ENCODE measurements around the gene EPHA1.
"Not testable (repeated sequence)": the region's sequence is repeated elsewhere in the genome, so short reads cannot be mapped to it uniquely, and the experiment has no call there.

EPHA1 gene

DNA sequence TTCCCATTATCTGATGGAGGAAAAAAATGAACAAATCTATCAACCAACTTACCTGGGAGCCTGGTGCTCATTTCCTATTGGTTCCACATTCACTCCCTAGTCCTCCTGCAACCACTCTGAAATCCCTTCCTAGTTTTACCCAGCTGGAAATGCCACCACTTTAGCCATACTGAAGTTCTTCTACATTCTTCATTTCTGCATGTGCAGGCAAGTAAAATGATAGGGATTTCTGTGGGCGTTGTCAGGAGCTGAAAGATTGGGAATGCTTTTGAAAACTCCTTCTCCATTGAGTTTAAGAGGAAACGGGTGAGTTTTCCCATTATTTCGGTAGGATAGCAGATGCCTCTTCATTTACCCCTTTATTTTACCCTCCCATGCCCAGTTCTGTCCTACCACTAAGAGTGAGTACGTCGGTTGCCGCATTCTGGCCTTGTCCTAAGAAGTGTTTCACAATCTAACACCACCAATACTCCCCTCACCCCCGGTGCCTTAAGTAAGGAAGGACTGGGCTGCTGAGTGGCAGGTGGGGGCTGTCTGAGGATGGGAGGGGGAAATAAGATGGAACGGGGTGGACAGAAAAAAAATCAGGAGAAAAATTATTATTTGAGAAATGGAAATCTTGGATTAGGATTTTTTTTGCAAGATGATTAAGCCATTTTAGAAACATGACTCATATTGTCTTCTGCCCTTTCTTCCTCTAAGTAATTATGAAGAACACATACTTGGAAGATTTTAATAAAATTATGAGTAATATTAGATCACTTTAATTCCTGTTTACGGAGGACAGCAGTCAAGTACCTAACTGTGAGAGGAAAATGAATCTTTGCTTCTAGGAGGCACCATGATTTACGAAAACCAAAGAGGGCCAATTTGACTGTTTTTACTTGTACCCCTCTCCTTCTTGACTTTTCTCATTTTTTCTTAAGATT lies 21.4 kb upstream of the EPHA1 start:
- DNase-seq, result no peak

GRCh38 chr7:143426479-143427142 lies 18.0 kb upstream of the EPHA1 start:
- no peak for DNase-seq

DNA sequence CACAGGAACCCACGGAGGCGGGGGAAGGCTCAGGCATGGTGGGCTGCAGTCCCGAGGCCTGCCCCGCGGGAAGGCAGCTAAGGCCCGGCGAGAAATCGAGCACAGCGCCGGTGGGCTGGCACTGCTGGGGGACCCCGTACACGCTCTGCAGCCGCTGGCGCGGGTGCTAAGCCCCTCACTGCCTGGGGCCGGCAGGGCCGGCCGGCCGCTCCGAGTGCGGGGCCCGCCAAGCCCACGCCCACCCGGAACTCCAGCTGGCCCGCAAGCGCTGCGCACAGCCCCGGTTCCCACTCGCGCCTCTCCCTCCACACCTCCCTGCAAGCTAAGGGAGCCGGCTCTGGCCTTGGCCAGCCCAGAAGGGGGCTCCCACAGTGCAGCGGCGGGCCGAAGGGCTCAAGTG lies 15.8 kb upstream of the EPHA1 start:
- DNase-seq, result not testable (repeated sequence)

GRCh38 chr7:143422033-143422432 lies 13.4 kb upstream of the EPHA1 start:
- no peak for DNase-seq

DNA sequence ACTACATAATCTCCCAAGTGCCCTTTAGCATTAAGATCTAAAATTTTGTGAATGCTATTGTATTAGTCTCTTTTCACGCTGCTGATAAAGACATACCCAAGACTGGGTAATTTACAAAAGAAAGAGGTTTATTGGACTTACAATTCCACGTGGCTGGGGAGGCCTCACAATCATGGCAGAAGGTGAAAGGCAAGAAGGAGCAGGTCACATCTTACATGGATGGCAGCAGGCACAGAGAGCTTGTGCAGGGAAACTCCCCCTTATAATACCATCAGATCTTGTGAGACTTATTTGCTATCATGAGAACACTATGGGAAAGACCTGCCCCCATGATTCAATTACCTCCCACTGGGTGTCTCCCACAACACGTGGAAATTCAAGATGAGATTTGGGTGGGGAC lies 12.0 kb upstream of the EPHA1 start:
- DNase-seq, result not testable (repeated sequence)

DNA sequence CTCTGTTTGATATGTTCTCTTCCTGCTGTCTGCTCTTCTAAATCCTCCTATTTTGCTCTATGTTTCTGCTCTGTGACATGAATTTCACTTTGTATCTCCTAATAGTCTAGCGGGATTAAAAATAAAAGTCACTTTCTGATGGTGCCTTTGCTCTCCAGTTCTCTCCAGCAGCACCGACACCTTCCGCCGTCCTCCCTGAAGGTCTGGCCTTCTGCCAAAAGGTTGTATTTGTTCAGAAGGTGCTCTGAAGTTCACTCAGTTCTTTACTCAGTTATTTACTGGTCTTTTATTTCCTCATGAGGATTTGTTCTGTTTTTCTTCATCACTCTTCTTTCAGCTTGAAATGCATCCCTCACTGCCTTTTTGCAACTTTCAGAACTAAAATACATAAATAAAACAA lies 11.2 kb upstream of the EPHA1 start:
- peak; percentile 13 for DNase-seq

DNA sequence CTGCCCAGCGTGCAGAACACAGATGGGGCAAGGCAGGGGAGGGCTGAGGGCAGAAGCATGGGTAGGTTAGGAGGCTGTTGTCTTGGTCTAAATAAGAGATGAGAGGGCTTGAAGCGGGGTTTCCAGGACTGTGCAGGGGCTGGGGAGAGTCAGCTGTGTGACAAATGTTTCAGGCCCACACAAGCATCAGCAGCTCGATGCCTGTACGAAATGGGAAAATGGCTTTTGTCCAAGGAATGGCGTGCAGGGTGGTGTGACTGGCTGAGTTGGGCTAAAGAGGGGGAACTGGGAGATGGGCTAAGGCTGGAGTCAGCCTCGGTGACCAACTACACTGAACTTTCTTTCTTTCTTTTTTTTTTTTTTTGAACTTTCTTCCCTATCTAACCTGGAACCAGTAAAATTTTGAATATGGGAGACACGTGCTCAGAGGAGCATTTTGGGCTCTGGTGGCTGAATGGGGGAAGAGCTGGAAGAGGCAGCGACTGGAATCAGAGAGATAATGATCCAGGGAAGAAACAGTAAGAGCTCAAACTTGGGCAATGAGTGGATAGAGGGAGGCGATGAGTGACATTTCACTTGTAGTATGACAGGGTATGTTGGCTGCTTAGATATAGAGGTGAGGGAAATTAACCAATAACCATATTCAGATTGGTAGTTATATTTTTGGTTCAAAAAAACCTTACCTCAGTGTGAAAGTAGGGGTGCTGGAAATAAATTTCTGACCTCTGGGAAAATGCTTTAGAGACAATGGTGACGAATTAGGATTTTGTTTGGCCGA lies 10.2 kb upstream of the EPHA1 start:
- DNase-seq, result no peak

GRCh38 chr7:143417734-143418383 lies 9.2 kb upstream of the EPHA1 start:
- no peak for DNase-seq

DNA sequence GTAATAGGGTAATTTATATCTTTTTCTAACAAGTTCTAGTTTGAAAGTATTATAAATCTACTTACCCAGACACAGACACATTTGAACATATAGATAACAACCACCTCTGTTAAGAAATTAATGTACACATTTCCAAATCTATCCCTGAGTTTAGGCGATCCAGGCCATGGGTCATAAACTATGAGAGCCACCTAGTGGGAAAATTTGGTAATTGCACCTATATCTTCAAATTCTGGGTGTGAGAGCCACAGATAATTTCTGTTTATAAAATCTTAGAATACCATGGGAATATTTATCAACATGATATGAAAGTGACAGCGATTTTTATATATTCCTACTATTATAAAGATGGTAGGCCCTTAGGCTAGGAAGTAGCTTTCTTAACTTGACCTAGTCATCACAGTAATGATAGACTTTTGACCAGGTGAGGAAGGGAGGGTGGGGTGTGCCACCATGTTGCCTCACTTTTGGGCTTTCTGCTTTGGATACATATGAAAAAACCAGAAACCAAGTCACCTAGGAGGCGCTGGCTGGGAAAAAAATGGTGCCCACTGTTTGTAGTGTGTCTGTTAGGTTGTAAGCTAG lies 8.0 kb upstream of the EPHA1 start:
- peak; percentile 59 for DNase-seq

GRCh38 chr7:143415742-143416397 lies 7.2 kb upstream of the EPHA1 start:
- peak; percentile 95 for DNase-seq

GRCh38 chr7:143415209-143415608 lies 6.6 kb upstream of the EPHA1 start:
- peak; percentile 46 for DNase-seq

GRCh38 chr7:143413123-143413522 lies 4.5 kb upstream of the EPHA1 start:
- no peak for DNase-seq

GRCh38 chr7:143411976-143412708 lies 3.5 kb upstream of the EPHA1 start:
- DNase-seq, result no peak

DNA sequence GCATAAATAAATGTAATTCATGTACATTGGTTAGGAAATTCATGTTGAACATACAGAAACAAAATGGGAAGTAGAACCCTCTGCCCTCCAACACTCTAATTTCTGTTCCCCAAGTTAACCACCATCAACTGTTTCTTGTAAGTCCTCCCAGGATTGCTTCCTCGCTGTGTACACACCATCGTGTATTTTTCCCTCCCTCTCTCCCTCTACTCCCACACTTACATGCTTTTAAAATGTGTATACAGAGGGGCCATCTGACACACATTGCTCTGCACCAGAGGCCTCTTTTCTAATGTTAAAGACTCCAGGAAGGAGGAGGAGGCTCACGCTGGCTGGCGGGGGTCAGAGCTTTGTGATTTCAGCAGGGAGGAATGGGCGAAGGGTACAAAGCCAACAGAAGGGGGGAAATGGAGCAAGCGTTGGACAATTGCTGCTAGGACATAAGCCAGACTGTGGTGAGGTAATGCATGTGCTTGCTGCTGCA lies 1.9 kb upstream of the EPHA1 start:
- DNase-seq, result peak; percentile 6

- no peak for DNase-seq
Observed at GRCh38 chr7:143408252-143408685, 387 bp downstream of the EPHA1 start.

DNA sequence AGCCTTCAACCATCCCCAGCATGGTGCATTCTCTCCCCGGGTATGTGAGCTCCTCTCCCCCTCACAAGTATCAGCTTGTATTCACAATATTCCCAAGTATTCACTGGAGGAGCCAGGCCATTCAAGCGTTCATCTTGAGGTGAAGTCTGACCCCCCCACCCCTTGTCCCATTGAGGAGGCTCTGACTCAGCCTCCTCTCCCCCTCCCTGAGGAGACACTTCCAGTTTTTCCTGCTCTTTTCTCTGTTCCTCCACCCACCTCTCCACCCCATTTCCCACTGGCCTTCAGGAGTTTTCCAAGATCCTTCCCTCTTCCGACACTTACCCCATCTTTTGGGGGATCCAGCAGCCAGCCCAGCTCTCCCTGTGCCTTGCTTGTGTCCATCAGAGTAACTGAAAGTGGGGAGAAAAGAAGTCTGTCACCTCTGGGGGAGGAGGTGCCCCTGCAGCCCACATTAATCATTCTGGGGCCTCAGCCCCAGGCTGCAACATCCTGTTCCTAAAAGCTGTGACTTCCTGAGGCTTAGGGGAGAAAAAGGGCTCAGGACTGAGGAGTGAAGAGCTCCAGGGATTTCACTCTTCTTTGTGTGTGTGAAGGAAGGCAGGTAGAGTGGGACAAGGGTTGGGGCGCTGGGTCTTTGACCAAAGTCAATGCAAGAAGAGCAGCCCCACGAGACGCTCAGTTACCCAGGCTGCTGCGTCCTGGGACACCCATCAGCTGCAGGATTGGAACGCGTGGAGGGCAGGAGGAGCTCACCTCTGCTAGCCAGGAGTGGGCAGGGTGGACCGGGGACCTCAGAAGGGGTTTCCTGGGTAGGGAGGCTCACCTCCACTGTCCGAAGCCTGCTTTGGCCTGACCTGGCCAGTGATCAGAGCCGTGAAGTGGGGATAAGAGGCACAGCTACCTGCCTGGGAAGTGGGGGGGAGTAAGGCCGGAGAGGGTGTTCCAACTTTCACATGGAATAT lies 1.1 kb downstream of the EPHA1 start:
- DNase-seq, result no peak

DNA sequence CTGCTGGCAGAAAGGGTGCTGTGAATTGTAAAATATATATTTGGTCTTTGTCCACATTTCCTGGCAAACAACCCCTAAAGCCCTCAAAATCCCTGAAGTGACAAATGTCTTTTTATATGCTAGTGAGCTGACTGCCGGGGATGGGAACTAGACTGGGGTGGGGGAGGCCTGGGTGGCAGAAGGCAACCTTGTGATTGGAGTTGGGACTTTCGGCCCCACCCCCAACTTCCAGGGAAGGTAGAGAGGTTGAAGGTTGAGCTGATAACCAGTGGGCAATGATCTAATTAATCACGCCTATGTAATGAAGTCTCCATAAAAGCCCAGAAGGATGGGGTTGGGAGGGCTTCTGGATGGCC lies 2.7 kb downstream of the EPHA1 start:
- no peak for DNase-seq

DNA sequence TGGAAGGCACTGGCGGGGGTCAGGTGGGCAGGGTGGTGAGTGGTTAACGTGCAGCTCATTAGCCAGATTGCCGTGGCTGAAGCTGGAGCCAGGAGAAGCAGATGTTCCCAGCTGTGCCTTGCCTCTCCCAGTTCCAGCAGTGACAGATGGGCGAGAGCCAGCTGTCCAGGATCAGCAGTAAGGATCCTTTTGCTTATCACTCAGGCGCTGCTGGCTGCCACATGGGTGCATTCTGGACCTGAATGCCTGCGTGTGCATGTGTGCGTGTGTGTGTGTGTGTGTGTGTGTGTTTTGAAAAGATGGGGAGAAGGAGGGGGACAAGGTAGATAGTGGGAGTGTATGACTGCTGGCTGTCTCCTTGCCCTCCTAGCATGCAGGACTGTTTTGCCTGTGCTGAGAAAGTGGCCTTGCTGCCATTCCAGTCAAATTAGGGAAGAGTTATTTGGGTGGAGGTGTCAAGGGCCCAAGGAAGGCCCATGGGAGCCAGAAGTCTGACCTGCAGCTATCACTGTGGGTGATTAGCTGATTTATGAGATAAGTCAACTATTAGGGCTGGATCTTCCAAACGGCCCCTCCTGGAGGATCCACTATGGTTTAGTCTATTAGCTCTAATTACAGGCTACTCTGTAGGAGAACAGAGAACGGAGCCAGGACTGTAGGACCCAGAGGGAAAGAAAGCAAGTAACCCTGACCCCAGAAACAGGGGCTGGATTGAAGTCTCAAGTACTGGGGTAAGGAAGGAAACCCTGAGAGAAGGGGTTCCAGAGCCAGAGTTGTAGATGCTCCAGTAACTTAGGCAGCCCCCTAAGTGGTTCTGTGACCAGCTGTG lies 3.3 kb downstream of the EPHA1 start:
- peak; percentile 77 for DNase-seq

DNA sequence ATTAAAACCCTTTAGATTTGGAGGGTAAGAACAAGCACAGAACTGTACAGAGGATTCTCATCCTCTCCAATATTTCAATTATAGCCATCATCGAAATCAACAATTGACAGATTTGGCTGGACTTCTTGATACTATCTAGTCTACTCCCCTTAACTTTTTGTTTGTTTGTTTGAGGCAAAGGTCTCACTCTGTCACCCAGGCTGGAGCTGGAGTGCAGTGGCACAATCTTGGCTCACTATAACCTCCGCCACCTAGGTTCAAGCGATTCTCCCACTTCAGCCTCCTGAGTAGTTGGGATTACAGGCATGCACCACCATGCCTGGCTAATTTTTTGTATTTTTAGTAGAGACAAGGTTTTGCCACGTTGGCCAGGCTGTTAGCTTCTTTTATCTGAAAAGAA lies 6.4 kb downstream of the EPHA1 start:
- DNase-seq, result not testable (repeated sequence)
